ENCODE data around the gene CD300LF. TPM values are rescaled to one million over a fixed set of nuclear protein-coding genes. Genes with fewer than 3 reads are reported as not detected.

The CD300LF gene
- total RNA-seq, 1 donor from 2014 or later, result 66.2 TPM

GRCh38 chr17:74722782-74723181, 10.1 kb upstream of the CD300LF start:
- Histone ChIP-seq H3K4me3 (no peak overlapping the region), H3K9me3 (no peaks in the 10 kb centered on the region), H3K4me1 (no peaks in the 10 kb centered on the region), H3K36me3 (no peaks in the 10 kb centered on the region), H3K27me3 (ENCODE audit: low read depth) (no peaks in the 10 kb centered on the region), H3K27ac (no peak overlapping the region)
- no peak for TF ChIP-seq CTCF (IDR thresholded peaks at IDR 0.05)
- DNase-seq (no peak), ATAC-seq (no peak)
- intact Hi-C loops (cut with DNase I), result no loop called here

GRCh38 chr17:74720506-74720905, 7.8 kb upstream of the CD300LF start:
- Histone ChIP-seq H3K27ac (no peak overlapping the region), H3K36me3 (no peaks in the 10 kb centered on the region), H3K4me1 (no peaks in the 10 kb centered on the region), H3K27me3 (ENCODE audit: low read depth) (no peaks in the 10 kb centered on the region), H3K9me3 (no peaks in the 10 kb centered on the region), H3K4me3 (no peak overlapping the region)
- ATAC-seq (no peak), DNase-seq (no peak)
- no peak for TF ChIP-seq CTCF (IDR thresholded peaks at IDR 0.05)
- intact Hi-C loops (cut with DNase I), result no loop called here

- H3K27me3 ChIP-seq (ENCODE audit: low read depth), result peaks cover 5% of the 10 kb centered on the region
- ATAC-seq (peak; percentile 90 to 92), DNase-seq (peak; percentile 73)
- H3K9me3 ChIP-seq, result no peaks in the 10 kb centered on the region
- H3K4me3 ChIP-seq, result no peak overlapping the region
- H3K4me1 ChIP-seq, result peaks cover 16% of the 10 kb centered on the region
- H3K27ac ChIP-seq, result no peak overlapping the region
- intact Hi-C loops (cut with DNase I), result no loop called here
- TF ChIP-seq CTCF (IDR thresholded peaks at IDR 0.05), result no peak
- H3K36me3 ChIP-seq, result no peaks in the 10 kb centered on the region
These were observed 2.4 kb upstream of the CD300LF start for GRCh38 chr17:74715144-74715543.

GRCh38 chr17:74713171-74713755, 540 bp upstream of the CD300LF start:
- Histone ChIP-seq H3K36me3 (no peaks in the 10 kb centered on the region), H3K4me3 (peak overlapping the region; percentile 42), H3K4me1 (peaks cover 16% of the 10 kb centered on the region), H3K27me3 (ENCODE audit: low read depth) (peaks cover 5% of the 10 kb centered on the region), H3K27ac (peak overlapping the region; percentile 24), H3K9me3 (no peaks in the 10 kb centered on the region)
- no peak for DNase-seq
- intact Hi-C loops (cut with DNase I), result no loop called here
- peak; percentile 43 to 45 for ATAC-seq
- TF ChIP-seq CTCF (IDR thresholded peaks at IDR 0.05), result no peak

- Histone ChIP-seq H3K4me1 (peaks cover 16% of the 10 kb centered on the region), H3K27me3 (ENCODE audit: low read depth) (peaks cover 5% of the 10 kb centered on the region), H3K9me3 (no peaks in the 10 kb centered on the region), H3K27ac (peak overlapping the region; percentile 24), H3K4me3 (peak overlapping the region; percentile 42), H3K36me3 (no peaks in the 10 kb centered on the region)
- no peak for TF ChIP-seq CTCF (IDR thresholded peaks at IDR 0.05)
- no peak for ATAC-seq
- intact Hi-C loops (cut with DNase I), result no loop called here
- no peak for DNase-seq
These were observed 422 bp downstream of the CD300LF start for GRCh38 chr17:74712301-74712700.

Measured in lower lobe of right lung (tissue), 2 donors.